Astrocyte of the hippocampus (primary cell): ENCODE data around the gene FABP1.

Experiments used
- DNase-seq: peaks from one replicate; pipeline ENCODE4 v3.0.0; 2011; ENCODE audit warnings: low read depth, low spot score

FABP1 gene

GRCh38 chr2:88127888-88128653 lies at the start of gene FABP1:
TSS of gene FABP1 (minus strand) at chr2:88128062. CDS start at chr2:88128017, 45 bp downstream.
- DNase-seq, result no peak

GRCh38 chr2:88177556-88177955 lies 49.7 kb upstream of the FABP1 start:
- DNase-seq, result peak; percentile 31

GRCh38 chr2:88176352-88176984 lies 48.6 kb upstream of the FABP1 start:
- DNase-seq, result no peak

- DNase-seq, result no peak
Measured at GRCh38 chr2:88172882-88173281, 45.0 kb upstream of the FABP1 start.

GRCh38 chr2:88171966-88172365 lies 44.1 kb upstream of the FABP1 start:
- no peak for DNase-seq

- DNase-seq, result peak; percentile 65
Measured at GRCh38 chr2:88170472-88170892, 42.6 kb upstream of the FABP1 start.

GRCh38 chr2:88168386-88168785 lies 40.5 kb upstream of the FABP1 start:
- DNase-seq, result no peak

GRCh38 chr2:88167740-88168139 lies 39.9 kb upstream of the FABP1 start:
- no peak for DNase-seq

- DNase-seq, result no peak
Measured at GRCh38 chr2:88165332-88166003, 37.6 kb upstream of the FABP1 start.

GRCh38 chr2:88161446-88162244 lies 33.8 kb upstream of the FABP1 start:
- no peak for DNase-seq

GRCh38 chr2:88160517-88160916 lies 32.7 kb upstream of the FABP1 start:
- DNase-seq, result no peak

GRCh38 chr2:88159955-88160415 lies 32.1 kb upstream of the FABP1 start:
- peak; percentile 80 for DNase-seq

GRCh38 chr2:88159481-88159880 lies 31.6 kb upstream of the FABP1 start:
- DNase-seq, result no peak

GRCh38 chr2:88148929-88149438 lies 21.1 kb upstream of the FABP1 start:
- no peak for DNase-seq

GRCh38 chr2:88147145-88147544 lies 19.3 kb upstream of the FABP1 start:
- no peak for DNase-seq

GRCh38 chr2:88146590-88146989 lies 18.7 kb upstream of the FABP1 start:
- no peak for DNase-seq

- no peak for DNase-seq
Measured at GRCh38 chr2:88144914-88145497, 17.1 kb upstream of the FABP1 start.

GRCh38 chr2:88144271-88144670 lies 16.4 kb upstream of the FABP1 start:
- DNase-seq, result no peak

- DNase-seq, result no peak
Measured at GRCh38 chr2:88141952-88142351, 14.1 kb upstream of the FABP1 start.

- DNase-seq, result no peak
Measured at GRCh38 chr2:88139804-88140203, 11.9 kb upstream of the FABP1 start.

- DNase-seq, result no peak
Measured at GRCh38 chr2:88139203-88139702, 11.4 kb upstream of the FABP1 start.
